ENCODE results near the gene ABTB2. TPM values are rescaled to one million over a fixed set of nuclear protein-coding genes. Genes with fewer than 3 reads are reported as not detected.

The ABTB2 gene
- total RNA-seq, 4 donors from 2014 or later: 5.4 to 15.6 (median 12.8) TPM

DNA sequence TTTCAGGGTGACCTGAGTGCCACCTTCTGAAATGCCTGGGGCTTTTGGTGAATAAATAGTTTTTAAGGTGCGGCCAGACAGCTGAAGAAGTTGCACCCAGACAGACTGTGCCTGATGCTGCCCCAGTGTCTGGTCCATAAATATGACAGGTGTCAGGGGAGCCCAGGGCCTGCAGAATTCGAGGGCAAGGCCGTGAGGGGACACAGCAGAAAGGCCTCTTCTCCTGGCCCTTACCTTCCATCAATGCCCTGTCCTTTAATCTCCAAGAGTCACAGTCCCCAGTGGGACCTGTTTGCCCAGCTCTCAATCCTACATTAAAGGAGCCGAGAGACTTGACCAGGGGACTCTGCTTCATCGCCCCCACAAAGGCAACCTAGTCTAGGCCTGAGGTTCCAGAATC, 206.6 kb downstream of the ABTB2 start:
- TF ChIP-seq POLR2AphosphoS5 (IDR thresholded peaks at IDR 0.05) (no peak), POLR2A (IDR thresholded peaks at IDR 0.05) (no peak), EP300 (IDR thresholded peaks at IDR 0.05) (no peak)
- TF ChIP-seq, protein P1, sequence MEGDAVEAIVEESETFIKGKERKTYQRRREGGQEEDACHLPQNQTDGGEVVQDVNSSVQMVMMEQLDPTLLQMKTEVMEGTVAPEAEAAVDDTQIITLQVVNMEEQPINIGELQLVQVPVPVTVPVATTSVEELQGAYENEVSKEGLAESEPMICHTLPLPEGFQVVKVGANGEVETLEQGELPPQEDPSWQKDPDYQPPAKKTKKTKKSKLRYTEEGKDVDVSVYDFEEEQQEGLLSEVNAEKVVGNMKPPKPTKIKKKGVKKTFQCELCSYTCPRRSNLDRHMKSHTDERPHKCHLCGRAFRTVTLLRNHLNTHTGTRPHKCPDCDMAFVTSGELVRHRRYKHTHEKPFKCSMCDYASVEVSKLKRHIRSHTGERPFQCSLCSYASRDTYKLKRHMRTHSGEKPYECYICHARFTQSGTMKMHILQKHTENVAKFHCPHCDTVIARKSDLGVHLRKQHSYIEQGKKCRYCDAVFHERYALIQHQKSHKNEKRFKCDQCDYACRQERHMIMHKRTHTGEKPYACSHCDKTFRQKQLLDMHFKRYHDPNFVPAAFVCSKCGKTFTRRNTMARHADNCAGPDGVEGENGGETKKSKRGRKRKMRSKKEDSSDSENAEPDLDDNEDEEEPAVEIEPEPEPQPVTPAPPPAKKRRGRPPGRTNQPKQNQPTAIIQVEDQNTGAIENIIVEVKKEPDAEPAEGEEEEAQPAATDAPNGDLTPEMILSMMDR (IDR thresholded peaks at IDR 0.05): no peak
- Histone ChIP-seq H3K36me3 (peaks cover 65% of the 10 kb centered on the region), H3K9me3 (no peaks in the 10 kb centered on the region), H3K4me1 (peaks cover 23% of the 10 kb centered on the region), H3K27me3 (no peaks in the 10 kb centered on the region), H3K27ac (no peak overlapping the region), H3K4me3 (no peak overlapping the region)
- DNase-seq (ENCODE audit: low spot score in 2 of 2): no peak
- 89% methylated on average over 3 of the region's 5 CpGs for WGBS

DNA sequence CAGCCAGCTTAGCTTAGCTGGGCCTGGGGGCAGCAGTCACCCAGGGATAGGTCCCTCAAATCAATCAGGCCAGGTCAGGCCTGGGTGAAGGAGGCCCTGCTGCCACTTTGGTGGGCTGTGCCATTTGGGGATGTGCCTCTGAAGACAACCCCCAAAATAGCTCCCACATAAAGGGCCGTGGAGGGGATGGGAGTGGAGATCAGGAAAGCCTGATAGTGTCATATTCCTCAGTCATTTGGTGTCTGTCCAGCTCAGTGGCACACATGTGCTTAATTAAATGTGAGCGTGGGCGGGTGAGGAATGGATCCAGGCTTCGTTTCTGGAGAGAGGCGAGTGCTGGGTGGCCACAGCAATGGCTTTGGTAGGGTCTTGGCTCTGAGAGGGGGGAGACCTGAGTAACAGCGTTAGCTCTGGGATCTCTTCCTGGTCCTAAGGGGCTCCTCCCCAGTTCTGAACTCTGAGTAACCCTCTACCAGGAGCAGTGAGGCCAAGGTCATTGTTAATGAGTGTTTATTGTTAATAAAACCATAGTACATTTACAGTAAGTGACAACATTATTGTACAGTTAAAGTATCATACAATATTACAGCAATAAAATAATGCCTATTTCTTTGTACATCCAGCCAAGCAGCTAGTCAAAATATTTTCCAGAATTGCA, 207.2 kb downstream of the ABTB2 start:
- H3K27ac ChIP-seq: no peak overlapping the region
- H3K4me3 ChIP-seq: no peak overlapping the region
- no peaks in the 10 kb centered on the region for H3K9me3 ChIP-seq
- no peak for TF ChIP-seq POLR2A (IDR thresholded peaks at IDR 0.05)
- no peak for TF ChIP-seq EP300 (IDR thresholded peaks at IDR 0.05)
- TF ChIP-seq, protein P1 (IDR thresholded peaks at IDR 0.05): no peak
- no peak for TF ChIP-seq POLR2AphosphoS5 (IDR thresholded peaks at IDR 0.05)
- 58% methylated on average over 6 of the region's 6 CpGs for WGBS
- peaks cover 71% of the 10 kb centered on the region for H3K36me3 ChIP-seq
- peaks cover 17% of the 10 kb centered on the region for H3K4me1 ChIP-seq
- no peak for DNase-seq (ENCODE audit: low spot score in 2 of 2)
- H3K27me3 ChIP-seq: no peaks in the 10 kb centered on the region

DNA sequence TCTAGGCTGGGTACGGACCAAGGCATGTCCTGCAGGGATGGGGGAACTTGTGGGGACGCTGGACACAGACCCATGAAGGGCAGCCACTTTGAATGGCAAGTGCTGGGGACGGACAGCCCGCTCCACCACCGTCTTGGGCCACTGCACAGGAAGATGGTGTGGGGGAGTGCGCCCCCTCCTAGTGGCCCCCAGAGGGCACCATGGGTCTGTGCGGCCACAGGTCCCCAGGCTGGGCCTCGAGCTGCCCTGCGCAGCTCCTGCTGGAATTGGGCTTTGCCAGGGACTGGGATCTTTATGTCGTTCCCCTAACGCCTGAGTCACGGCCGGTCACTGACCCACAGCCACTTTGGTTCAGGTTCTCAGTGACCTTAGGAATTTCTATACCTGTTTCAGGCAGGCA, 208.0 kb downstream of the ABTB2 start:
- TF ChIP-seq POLR2AphosphoS5 (IDR thresholded peaks at IDR 0.05): no peak
- no peak for TF ChIP-seq POLR2A (IDR thresholded peaks at IDR 0.05)
- TF ChIP-seq EP300 (IDR thresholded peaks at IDR 0.05): no peak
- TF ChIP-seq, protein P1 (IDR thresholded peaks at IDR 0.05): no peak
- H3K4me1 ChIP-seq: peaks cover 9% of the 10 kb centered on the region
- 88% methylated on average over 13 of the region's 13 CpGs for WGBS
- H3K27ac ChIP-seq: no peak overlapping the region
- no peaks in the 10 kb centered on the region for H3K27me3 ChIP-seq
- peaks cover 74% of the 10 kb centered on the region for H3K36me3 ChIP-seq
- no peak overlapping the region for H3K4me3 ChIP-seq
- DNase-seq (ENCODE audit: low spot score in 2 of 2): no peak
- H3K9me3 ChIP-seq: no peaks in the 10 kb centered on the region

DNA sequence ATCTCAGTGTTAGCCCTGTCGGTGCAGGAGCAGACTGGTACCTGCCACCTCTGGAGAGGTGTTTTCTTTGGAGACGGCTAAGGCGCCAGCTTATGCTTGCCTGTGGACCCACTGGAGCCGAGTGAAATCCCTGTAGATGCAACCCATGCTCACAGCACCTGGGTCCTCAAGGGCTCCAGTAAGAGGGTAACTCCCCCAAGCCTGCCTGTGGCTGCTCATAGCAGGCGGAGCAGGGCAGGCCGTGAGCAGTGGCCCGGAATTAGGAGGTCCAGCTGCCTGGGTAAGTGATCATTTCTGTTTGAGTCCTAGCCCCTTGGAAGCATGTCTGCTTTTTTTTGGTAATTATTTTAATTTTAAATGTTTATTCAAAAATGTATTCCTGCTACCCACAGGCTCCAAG, 208.5 kb downstream of the ABTB2 start:
- no peak overlapping the region for H3K4me3 ChIP-seq
- TF ChIP-seq POLR2A (IDR thresholded peaks at IDR 0.05) (no peak), EP300 (IDR thresholded peaks at IDR 0.05) (no peak), POLR2AphosphoS5 (IDR thresholded peaks at IDR 0.05) (no peak)
- TF ChIP-seq, protein P1 (IDR thresholded peaks at IDR 0.05): no peak
- no peak for DNase-seq (ENCODE audit: low spot score in 2 of 2)
- no peak overlapping the region for H3K27ac ChIP-seq
- H3K4me1 ChIP-seq: peaks cover 9% of the 10 kb centered on the region
- WGBS: 92% methylated on average over 7 of the region's 7 CpGs
- H3K27me3 ChIP-seq: no peaks in the 10 kb centered on the region
- peaks cover 76% of the 10 kb centered on the region for H3K36me3 ChIP-seq
- no peaks in the 10 kb centered on the region for H3K9me3 ChIP-seq

DNA sequence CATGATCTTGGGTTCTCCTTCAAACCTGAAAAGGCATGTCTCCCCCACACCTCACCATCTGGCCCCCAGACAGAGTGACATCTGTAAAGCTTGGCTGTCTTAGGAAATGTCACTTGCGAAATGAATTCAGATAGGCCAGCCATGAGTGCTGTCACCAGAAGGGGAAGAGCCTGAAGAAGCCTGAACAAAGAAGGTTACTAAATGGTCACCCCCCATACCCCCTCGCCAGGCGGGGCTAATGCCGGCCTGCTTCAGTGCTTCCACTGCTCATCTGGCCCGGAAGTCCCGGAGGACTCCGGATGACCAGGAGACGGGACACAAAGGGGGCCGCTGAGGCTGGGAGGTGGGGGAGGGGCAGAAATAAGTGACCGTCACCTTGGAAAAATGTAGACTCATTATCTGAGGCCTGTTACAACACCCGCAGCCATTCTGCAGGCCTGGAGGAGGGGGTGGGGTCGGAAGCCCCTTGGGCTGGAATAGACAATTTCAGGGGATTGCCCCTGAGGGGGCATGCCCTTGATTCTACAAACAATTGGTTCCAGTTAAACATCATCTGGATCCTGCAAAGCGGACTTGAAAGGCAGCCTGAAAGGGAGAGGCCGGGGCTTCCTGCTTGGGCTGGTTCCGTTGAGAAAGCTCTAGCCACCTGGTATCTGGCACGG, 209.2 kb downstream of the ABTB2 start:
- no peak for TF ChIP-seq POLR2A (IDR thresholded peaks at IDR 0.05)
- TF ChIP-seq, protein P1 (IDR thresholded peaks at IDR 0.05): no peak
- TF ChIP-seq EP300 (IDR thresholded peaks at IDR 0.05): no peak
- DNase-seq (ENCODE audit: low spot score in 2 of 2): no peak
- H3K27ac ChIP-seq: no peak overlapping the region
- no peak overlapping the region for H3K4me3 ChIP-seq
- H3K27me3 ChIP-seq: no peaks in the 10 kb centered on the region
- peaks cover 80% of the 10 kb centered on the region for H3K36me3 ChIP-seq
- no peaks in the 10 kb centered on the region for H3K9me3 ChIP-seq
- peaks cover 9% of the 10 kb centered on the region for H3K4me1 ChIP-seq
- 85% methylated on average over 16 of the region's 16 CpGs for WGBS
